ENCODE data around the gene SH2B2.

Gene SH2B2

GRCh38 chr7:102264367-102264891 is 22.2 kb upstream of the SH2B2 start:
- in situ Hi-C loops (cut with MboI; ENCODE audit: low sequenced_read_pairs) = no loop called here

DNA sequence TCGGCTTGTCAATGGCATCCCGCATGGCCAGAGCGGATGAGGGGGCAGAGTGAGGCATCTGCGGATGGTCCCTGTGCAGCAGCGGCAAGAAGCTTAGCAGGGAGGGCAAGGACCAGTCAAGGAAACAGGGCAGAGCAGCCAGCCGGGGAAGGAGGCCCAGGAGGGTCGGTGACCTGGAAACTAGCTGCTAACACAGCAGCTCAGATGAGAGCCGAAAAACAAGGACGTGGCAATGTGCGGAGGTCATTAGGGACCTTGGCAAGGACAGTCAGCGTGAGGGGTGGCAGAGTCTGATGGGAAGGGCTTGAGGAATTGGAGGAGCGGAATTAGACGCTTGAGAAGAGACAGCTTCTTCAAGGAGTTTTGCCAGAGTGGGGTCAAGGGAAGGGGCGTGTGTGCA is 20.1 kb upstream of the SH2B2 start:
- in situ Hi-C loops (cut with MboI; ENCODE audit: low sequenced_read_pairs) = no loop called here

- in situ Hi-C loops (cut with MboI; ENCODE audit: low sequenced_read_pairs) = no loop called here
Measured at GRCh38 chr7:102268635-102269034, 18.0 kb upstream of the SH2B2 start.

DNA sequence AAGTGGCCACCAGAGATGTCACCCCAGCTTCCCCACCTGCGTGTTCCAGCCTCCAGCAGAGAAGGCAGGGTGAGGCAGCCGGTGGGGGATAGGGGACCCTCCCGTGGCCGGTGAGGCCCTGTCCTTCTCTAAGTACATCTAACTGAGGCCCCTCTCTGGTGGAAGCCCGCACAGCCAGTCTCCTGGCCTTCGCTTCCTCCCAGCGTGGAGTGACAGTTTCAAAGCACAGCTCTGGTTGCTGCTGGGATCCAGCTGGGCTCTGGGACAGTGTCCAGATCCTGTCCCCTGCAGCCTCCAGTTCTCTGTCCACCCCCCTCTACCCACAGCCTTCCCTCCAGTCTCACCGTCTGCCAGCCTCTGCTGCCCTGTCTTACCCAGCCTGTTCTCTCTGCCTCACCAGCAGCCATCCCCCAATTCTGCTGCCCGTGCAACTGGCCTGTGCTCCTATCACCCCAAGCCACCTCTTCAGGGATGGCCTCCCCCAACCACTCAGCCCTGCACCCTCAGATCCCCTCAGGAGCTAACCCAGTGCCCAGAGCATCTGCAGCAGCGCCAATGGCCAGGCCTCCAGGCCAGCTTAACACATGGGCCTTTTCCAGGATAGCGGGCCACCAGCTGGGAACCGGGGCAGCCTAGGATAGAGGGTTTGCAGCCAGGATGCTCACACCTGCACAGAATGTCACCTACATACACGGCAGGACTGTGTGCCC is 16.3 kb upstream of the SH2B2 start:
- in situ Hi-C loops (cut with MboI; ENCODE audit: low sequenced_read_pairs) = no loop called here

GRCh38 chr7:102271158-102271798 is 15.4 kb upstream of the SH2B2 start:
- in situ Hi-C loops (cut with MboI; ENCODE audit: low sequenced_read_pairs) = no loop called here

- in situ Hi-C loops (cut with MboI; ENCODE audit: low sequenced_read_pairs) = no loop called here
Measured at GRCh38 chr7:102272075-102272916, 14.4 kb upstream of the SH2B2 start.

DNA sequence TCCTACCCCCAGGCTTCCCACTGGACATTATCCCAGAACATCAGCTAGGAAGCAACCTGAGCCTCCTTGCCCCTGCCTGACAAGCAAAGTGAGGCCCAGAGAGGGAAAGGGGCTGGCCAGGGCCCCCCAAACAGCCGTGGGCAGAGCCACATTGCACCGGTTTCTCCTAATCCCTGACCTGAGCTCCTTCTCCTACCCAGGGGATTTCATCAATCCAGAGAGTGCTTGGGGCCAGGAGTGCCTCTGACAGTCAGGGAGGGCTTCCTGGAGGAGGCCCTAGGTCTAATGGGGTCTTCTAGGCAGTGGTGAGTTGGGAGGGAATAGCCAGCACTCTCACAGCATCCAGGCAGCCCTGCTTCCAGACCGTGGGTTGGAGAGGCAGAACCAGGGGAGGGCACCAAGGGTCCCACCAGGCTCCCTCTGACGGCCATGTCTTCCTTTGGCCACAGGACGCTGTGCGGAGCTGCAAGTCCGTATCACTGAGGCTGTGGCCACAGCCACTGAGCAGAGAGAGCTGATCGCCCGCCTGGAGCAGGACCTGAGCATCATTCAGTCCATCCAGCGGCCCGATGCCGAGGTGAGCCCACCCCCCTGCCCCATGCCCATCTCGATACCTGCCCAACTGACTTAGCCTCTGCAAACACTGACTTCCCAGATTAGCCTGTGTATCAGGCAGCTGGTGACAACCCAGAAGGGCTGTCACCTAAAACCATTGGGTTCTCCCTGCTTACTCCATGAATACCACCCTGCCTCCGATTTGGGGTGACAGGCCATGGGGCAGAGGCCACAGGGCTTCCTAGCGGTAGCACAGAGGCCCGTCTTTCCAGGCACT is 13.5 kb upstream of the SH2B2 start:
- in situ Hi-C loops (cut with MboI; ENCODE audit: low sequenced_read_pairs) = no loop called here

GRCh38 chr7:102273749-102274712 is 12.6 kb upstream of the SH2B2 start:
- in situ Hi-C loops (cut with MboI; ENCODE audit: low sequenced_read_pairs) = no loop called here

- in situ Hi-C loops (cut with MboI; ENCODE audit: low sequenced_read_pairs) = loop anchor here (5.0 kb wide), 1 partner anchor 733 kb away; no protein-coding TSS in a partner anchor
Measured at GRCh38 chr7:102275123-102275703, 11.5 kb upstream of the SH2B2 start.

DNA sequence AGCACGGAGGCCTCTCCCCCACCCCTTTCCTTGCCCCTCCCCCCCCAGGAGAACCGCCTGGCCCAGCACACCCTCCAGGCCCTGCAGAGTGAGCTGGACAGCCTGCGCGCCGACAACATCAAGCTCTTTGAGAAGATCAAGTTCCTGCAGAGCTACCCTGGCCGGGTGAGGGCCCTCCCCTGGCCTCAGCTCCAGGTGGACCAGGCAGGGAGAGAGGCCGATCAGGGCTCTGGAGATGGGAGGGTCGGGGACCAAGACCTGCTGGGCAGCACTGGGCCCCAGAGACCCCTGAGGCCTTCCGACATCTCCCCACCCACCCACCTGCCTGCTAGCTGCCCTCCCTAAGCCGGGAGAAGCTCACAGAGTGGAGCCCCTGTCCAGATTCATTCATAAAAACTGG is 8.8 kb upstream of the SH2B2 start:
- in situ Hi-C loops (cut with MboI; ENCODE audit: low sequenced_read_pairs) = loop anchor here (5.0 kb wide), 1 partner anchor 736 kb away; no protein-coding TSS in a partner anchor

- in situ Hi-C loops (cut with MboI; ENCODE audit: low sequenced_read_pairs) = loop anchor here (5.0 kb wide), 2 partner anchors 113 to 737 kb away; no protein-coding TSS in a partner anchor
Measured at GRCh38 chr7:102279537-102280400, 6.9 kb upstream of the SH2B2 start.

DNA sequence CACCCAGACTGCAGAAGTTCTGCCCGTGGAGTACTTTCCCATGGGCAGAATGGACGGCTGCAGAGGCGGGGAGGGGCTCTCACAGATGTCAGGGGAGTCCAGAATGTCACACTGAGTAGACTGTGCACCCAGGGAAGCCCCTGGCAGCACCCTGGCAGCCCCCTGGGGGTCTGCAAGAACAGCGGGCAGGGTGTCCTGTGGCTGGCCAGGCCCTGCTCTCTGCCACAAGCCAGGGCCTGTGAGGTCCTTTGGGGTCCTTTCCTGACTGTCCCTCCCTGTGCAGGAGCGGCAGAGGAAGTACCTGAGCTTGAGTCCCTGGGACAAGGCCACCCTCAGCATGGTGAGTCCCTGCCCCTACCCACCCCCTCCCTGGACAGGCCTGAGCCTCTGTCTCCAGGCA is 6.1 kb upstream of the SH2B2 start:
- in situ Hi-C loops (cut with MboI; ENCODE audit: low sequenced_read_pairs) = loop anchor here (5.0 kb wide), 1 partner anchor 112 kb away; no protein-coding TSS in a partner anchor

- in situ Hi-C loops (cut with MboI; ENCODE audit: low sequenced_read_pairs) = loop anchor here (5.0 kb wide), 1 partner anchor 111 kb away; no protein-coding TSS in a partner anchor
Measured at GRCh38 chr7:102281785-102282184, 4.9 kb upstream of the SH2B2 start.

DNA sequence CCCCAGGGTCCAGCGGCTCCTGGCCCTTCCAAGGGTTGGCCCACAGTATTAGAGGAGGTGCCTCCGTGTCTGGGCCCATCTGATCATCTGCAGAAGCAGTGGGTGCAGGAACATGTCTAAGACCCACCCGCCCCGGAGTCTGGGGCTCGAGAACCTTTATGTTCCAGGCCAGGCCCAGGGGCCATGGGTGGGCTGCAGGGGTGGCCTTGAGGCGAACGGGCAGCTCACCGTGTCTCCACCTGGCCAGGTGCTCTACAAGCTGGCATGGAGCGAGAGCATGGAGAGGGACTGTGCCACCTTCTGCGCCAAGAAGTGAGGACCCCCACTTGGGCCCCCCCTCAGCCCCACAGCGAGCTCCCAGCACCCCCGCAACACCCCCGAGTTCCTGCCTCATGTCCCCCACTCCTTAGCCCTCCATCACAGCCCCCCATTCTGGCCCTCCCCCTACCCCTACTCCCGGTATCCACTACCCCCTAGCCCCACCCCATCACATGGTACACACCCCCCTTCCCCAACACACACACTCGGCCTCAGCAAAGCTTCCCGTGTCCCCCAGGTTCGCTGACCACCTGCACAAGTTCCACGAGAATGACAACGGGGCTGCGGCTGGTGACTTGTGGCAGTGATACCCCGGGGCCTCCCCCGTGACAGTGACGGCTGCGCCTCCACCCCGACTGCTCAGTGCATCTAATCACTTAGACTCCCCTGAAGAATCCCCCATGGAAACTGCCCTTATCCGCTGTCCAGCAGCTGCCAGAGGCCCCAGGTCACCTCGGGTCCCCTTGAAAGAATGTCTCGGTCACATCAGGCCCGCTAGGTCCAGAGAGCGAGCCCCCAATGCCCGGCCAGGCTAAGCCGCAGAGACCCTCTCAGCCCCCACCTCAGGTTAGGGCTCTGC is 4.0 kb upstream of the SH2B2 start:
- in situ Hi-C loops (cut with MboI; ENCODE audit: low sequenced_read_pairs) = loop anchor here (5.0 kb wide), 1 partner anchor 110 kb away; no protein-coding TSS in a partner anchor

DNA sequence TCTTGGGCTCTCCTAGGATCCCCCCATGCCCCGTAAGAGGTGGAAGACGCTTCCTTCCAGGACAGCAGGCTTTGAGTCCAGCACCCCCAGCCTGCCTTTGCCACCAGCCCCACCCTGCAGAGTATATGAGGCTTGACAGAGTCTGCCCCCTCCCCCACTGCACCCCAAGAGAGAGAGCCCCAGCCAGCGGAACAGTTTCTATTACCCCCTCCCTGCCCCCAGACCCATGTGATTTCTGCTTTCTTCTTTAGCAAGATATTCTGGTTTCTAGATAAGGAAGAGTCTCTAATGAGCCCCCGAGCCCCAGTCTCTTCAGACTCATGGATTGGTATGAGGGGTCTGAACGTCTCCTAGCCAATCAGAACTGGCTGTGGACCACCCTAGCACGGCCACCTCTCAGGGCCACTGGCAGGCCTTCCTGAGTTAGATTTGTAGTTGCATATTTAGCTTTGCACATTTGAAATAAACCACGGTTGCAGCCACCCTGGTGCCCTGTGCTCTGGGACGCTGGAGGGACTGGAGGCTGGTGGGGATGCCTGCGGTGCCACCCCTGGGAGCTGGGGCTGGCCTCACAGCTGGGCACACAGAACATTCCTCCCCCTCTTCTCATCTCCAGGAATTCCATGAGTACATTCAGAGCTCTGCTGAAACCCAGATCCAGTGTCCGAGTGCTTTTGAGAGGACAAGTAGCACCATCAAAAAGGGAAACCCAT is 3.0 kb upstream of the SH2B2 start:
- in situ Hi-C loops (cut with MboI; ENCODE audit: low sequenced_read_pairs) = loop anchor here (5.0 kb wide), 1 partner anchor 109 kb away; no protein-coding TSS in a partner anchor

- in situ Hi-C loops (cut with MboI; ENCODE audit: low sequenced_read_pairs) = loop anchor here (5.0 kb wide), 1 partner anchor 108 kb away; no protein-coding TSS in a partner anchor
Measured at GRCh38 chr7:102284399-102284798, 2.3 kb upstream of the SH2B2 start.
